ENCODE results near the gene PIM1.

GRCh38 chr6:37176268-37177076 lies 6.5 kb downstream of the PIM1 start:
- no peak for TF ChIP-seq CTCF (conservative IDR thresholded peaks at IDR 0.05 in 1 of 2, IDR thresholded peaks at IDR 0.05 in 1 of 2; ENCODE audit: extremely low read depth in 1 of 2, insufficient read depth in 1 of 2, low read depth in 1 of 2, low read length in 2 of 2)
- no peak for TF ChIP-seq EZH2 (IDR thresholded peaks at IDR 0.05; ENCODE audit: borderline replicate concordance, low read length)

Data from mammary epithelial cell (primary cell).